WTC11 (cell line): Measurements from ENCODE around the gene SRRM2.

ENCODE experiments used
- ATF3 ChIP-seq: sonication (generic); formaldehyde crosslinking; conservative IDR thresholded peaks from 2 replicates; pipeline ENCODE4 v1.8.1; 2022; ENCODE audit warnings: mild to moderate bottlenecking, missing genetic modification reagents
- TF ChIP-seq, protein P1 (sequence below): fragments of 200-600 bp; IDR thresholded peaks from 2 replicates; pipeline ENCODE4 v1.8.0; 2022; ENCODE audit warnings: antibody characterized with exemption

GRCh38 chr16:2776500-2777139 lies 24.2 kb downstream of the SRRM2 start:
- TF ChIP-seq, protein P1, sequence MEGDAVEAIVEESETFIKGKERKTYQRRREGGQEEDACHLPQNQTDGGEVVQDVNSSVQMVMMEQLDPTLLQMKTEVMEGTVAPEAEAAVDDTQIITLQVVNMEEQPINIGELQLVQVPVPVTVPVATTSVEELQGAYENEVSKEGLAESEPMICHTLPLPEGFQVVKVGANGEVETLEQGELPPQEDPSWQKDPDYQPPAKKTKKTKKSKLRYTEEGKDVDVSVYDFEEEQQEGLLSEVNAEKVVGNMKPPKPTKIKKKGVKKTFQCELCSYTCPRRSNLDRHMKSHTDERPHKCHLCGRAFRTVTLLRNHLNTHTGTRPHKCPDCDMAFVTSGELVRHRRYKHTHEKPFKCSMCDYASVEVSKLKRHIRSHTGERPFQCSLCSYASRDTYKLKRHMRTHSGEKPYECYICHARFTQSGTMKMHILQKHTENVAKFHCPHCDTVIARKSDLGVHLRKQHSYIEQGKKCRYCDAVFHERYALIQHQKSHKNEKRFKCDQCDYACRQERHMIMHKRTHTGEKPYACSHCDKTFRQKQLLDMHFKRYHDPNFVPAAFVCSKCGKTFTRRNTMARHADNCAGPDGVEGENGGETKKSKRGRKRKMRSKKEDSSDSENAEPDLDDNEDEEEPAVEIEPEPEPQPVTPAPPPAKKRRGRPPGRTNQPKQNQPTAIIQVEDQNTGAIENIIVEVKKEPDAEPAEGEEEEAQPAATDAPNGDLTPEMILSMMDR, result no peak
- TF ChIP-seq ATF3 (CRISPR knock-in tag), result no peak
